Activated CD4-positive, CD25-positive, alpha-beta regulatory T cell treated with anti-CD3 and anti-CD28 coated beads, Interleukin-2, amount 50 U/mL, for 72 hours (primary cell): Measurements from ENCODE around the gene RASGRF2.

Experiments
- DNase-seq: peaks from one replicate; pipeline ENCODE4 v3.0.0; 2021

Gene RASGRF2

GRCh38 chr5:81146031-81146430 lies 185.9 kb downstream of the RASGRF2 start:
- no peak for DNase-seq

- no peak for DNase-seq
Measured at GRCh38 chr5:81147011-81147885, 187.1 kb downstream of the RASGRF2 start.

DNA sequence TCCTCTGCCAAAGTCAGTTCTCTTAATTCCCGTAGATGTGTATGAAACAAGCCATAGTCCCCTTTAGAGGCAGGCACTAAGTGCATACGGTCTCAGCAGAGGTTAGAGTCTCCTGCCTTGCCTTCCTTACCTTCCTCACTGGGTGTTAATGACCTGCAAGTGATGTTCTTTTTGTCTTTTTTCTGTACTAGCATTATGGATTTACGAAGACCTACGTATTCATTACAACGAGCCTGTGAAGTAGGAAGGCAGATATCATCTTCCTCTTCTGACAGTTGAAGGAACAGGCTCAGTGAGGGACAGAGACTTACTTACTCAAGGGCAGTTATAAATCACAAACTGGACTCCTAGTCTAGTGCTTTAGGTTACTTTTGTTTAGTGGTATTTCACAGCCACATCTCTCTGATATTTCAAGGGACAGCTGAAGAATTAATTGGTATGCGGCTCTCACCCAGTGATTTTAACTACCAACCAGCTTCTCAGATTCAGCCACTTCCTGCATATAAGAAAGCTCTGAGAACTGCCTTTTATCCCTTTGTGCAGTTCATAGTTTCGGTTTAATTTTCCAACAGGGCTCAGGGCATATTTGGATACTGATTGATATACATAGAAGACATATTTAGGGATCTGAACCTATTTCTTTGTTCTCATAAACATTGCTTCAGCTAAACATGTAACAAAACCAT lies 187.9 kb downstream of the RASGRF2 start:
- no peak for DNase-seq

- no peak for DNase-seq
Measured at GRCh38 chr5:81151546-81151945, 191.4 kb downstream of the RASGRF2 start.

GRCh38 chr5:81154725-81155124 lies 194.6 kb downstream of the RASGRF2 start:
- DNase-seq = no peak

DNA sequence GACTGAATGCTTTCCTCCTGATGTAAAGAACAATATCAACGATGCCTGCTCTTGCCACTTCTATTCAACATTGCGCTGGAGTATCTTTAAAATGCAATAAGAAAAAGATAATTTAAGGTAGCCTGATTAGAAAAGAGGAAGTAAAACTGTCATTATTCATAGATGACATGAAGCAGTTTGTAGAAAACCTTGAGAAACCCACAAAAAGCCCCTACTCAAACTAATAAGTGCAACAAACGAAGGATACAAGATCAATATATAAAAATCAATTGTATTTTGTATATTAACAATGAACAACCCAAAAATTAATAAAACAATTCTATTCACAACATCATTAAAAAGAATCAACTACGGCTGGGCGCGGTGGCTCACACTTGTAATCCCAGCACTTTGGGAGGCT lies 196.6 kb downstream of the RASGRF2 start:
- DNase-seq = no peak

DNA sequence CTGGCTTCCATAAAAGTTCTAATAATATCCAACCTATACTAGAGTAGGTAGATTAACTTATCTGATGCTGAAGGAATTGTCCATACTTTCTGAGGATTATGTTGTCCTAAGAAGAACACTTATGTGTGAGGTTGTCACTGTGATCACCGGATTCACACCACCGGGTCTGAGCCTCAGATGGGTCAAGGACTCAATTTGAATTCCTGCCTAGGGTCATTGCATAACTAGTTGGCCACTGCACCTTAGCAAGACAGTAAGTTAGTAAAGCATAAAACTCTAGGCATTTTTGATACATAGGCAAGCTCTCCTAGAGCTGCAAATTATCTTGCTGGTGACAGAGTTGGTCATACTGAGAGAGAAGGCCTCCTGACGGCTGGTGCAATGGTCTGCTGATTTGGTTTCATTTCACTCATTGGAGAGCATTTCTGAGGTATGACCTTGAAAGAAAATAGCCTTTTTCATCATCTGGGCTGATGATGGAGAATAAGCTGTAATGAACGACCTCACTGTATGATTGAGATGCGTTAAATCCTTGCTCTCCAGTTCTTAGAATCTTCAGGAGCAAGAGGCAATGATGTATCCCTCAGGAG lies 200.9 kb downstream of the RASGRF2 start:
- DNase-seq = no peak

DNA sequence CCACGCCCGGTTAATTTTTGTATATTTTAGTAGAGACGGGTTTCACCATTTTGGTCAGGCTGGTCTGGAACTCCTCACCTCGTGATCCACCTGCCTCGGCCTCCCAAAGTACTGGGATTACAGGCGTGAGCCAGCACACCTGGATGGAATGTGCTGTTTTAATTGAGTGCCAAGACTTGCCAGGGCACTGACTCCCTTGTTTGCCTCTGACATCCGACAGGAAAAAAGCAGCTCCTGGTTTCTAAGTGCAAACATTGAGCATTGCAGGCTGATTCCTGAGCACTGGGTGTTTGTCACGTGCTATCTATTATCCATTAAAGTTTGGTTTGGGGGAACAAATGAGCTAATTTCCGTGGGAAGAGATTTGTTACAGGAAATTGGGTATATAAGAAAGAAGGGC lies 202.3 kb downstream of the RASGRF2 start:
- no peak for DNase-seq

DNA sequence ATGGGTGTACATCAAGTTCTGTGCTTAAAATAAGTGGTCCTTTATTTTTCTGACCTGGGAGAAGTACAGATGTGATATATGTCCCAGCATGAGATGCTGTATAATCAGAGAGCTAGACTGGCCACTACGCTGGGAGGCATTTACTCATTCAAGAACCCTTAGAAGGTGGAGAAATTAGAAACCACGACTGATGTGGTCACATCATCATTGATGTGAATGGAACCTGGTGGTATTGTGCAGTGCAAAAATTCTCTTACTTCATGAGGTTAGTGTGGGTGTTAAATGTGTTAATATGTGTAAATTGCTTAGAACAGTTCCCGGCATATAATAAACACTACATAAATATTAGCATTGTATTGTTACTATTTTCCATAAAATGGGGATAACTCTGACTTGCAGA lies 203.5 kb downstream of the RASGRF2 start:
- DNase-seq = no peak

DNA sequence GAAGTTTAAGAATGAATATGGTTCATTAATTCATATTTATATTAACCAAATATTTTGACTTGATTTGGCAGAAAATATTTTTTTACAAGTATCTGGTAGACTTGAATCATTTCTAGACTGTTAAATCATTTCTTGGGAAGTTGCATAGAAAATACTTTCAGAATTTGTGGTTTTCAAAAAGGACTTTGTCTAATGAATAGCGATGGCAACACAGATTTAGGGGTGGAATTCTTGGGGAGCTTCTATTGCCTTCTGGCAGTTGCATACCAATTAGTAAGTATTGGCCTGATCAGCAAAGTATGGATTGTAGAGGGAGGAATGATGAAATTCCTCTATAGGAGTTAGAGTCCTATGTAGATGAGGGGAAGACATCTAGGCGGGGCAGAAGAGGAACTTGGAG lies 204.3 kb downstream of the RASGRF2 start:
- no peak for DNase-seq

DNA sequence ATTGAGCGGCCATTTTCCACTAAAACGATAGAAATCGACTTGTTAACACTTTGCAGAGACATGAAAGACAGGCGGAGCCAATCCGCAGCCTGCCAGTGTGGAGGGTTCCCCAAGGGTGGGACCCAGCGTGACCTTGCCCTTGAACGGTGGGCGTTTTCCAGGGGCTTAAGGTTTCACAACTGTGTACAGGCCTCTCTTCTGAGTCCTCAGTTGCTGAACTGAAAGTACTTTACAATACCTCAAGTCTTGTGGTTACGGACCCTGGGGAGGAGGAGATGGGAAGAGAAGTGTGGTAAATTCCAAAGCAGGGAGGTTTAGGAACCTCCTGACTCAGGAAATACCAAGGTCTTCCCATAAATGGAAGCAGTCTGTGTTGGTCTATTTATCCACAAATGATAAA lies 204.8 kb downstream of the RASGRF2 start:
- no peak for DNase-seq

DNA sequence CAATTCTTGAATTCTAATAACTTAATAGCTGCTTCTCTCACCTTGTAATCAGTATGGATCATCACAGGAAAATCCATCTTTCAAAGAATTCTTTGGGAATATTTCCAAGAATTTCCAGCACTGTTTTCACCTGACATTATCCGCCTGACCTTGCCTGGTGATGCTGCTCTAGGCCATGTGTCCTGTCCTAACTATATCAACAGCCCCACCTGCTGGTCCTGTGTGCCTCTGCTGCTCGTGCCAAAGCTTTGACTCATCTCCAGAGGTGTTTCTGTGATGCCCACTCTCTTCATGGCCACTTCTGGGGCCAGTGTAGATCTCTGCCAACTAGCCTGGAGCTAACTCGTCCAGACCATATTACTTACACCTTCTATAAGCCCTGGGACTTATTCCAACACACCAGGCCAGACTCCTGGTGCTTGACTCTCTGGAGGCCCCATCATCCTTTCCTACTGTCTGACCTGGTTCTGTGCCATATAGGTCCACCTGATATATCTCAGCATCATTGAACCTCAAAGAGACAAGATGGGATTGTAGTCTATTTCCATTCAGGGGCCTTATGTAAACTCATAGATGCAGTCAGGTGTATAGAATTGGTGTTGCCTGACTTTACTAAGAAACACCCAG lies 205.4 kb downstream of the RASGRF2 start:
- peak; percentile 52 for DNase-seq

DNA sequence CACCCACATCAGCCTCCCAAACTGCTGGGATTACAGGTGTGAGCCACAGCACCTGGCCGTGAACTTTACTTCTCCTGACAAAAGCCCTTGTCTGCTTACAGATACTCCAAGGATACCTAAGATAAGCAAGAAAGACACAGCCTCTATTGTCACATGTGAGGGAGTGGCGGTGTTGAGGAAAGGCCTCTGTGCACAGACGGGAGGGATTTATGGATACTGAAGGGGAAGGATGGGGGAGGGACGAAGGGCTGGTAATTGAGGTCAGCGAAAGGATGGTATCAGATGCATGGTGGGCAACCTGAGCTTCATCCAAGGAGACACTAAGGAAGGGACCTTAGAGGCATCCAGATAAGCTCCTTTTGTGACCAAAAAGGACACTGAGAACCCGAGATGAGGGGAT lies 206.3 kb downstream of the RASGRF2 start:
- no peak for DNase-seq

GRCh38 chr5:81167078-81167477 lies 206.9 kb downstream of the RASGRF2 start:
- no peak for DNase-seq

- no peak for DNase-seq
Measured at GRCh38 chr5:81167544-81167943, 207.4 kb downstream of the RASGRF2 start.

DNA sequence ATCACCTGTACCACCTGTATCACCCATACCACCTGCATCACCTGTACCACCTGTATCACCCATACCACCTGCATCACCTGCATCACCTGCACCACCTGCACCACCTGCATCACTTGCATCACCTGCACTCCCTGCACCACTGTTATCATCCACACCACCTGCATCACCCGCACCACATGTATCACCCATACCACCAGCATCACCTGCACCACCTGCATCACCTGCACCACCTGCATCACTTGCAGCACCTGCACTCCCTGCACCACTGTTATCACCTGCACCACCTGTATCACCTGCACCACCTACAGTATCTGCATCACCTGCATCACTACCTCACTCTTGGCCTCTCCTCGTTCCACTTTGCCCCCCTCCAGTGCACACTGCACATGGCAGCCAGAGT lies 209.8 kb downstream of the RASGRF2 start:
- DNase-seq = no peak

DNA sequence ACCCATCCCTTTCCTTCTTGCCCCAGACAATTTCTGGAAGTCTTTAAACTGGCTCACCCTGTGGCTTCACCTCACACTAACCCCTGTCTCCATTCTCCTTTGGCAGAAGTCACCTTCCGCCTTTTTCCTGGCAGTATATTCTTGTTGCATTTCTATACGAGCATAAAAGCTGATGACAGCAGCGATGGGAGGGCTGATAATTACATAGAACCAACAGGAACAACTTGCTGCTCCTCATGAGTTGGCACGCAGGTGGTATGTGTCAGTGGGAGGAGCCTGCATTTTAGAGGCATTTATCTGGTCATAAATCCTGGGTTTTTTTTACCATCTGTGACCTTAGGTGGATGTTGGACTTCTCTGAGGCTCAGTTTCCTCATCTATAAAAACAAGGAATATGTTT lies 211.6 kb downstream of the RASGRF2 start:
- DNase-seq = no peak

GRCh38 chr5:81172710-81173109 lies 212.5 kb downstream of the RASGRF2 start:
- no peak for DNase-seq

- no peak for DNase-seq
Measured at GRCh38 chr5:81177061-81177460, 216.9 kb downstream of the RASGRF2 start.

- no peak for DNase-seq
Measured at GRCh38 chr5:81179959-81180358, 219.8 kb downstream of the RASGRF2 start.

DNA sequence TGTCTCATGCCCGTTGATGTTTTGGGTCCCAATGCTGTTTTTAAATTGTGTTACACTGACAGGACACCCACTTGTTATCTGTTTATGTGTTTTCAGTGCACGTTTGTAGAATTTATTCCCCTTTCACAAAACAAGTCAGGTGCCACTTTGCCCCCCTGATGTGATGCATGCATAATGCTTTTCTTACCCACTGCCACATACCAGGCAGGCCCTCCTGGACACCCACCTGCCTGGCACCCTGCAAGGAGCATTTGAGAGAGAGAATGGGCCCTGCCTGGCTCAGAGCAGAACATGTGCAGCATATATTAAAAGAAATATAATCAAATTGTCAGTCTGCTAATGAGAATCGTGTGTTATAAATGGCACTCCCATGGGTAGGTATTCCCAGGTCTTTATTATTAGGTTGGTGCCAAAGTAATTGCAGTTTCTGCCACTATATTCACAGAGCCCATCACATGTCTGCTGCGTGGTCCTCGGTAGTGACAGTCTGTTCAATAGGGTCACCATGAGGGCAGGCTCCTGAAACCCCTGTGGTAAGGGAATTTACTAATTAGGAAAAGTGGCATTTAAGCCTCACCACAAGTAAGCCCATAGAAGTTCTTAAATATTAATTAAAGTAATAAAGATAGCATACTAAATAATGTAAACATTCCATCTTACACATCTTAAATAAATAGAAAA lies 220.8 kb downstream of the RASGRF2 start:
- no peak for DNase-seq

DNA sequence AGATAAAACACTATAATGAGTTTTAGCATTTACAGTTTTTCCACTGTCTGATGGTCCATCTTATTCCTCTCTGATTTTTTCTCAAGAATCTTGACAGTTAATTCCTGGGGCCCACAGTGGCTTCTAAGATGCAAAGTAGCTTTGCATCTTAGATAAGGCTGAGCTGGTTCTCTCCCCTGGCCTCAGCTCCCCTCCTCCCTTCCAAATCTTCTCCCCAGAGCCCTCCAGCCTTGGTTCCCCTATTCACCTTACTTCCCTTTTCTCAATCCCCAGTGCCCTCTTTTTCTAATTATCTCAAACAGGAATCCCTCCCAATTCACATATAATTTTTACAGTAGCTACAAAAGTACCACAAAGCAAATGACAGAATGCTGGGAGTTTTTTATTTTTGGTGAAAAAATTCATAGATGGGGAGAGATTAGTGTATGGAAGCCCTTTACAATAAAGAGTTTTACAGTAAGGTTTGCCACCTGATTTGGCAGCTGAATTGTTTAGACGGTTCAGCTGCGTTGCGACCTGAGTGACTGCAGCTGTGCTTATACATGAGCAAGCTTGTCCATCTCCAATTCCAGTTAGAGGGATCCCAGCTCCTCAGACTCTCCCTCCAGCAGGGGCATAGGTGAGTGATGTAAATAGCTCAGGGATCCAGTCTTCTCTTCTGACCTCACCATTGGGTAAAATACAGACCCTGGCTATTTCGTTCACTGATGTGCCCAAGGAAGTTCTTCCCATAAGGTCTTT lies 221.6 kb downstream of the RASGRF2 start:
- no peak for DNase-seq
